ENCODE measurements around the gene PDK3. TPM values are rescaled to one million over a fixed set of nuclear protein-coding genes. Genes with fewer than 3 reads are reported as not detected.

The PDK3 gene
- total RNA-seq, 6 donors from 2014 or later = 9.2 to 29.5 (median 15.0) TPM

- Histone ChIP-seq H3K4me3 (no peak overlapping the region), H3K9me3 (no peaks in the 10 kb centered on the region), H3K4me1 (peaks cover 0 to 10% (median 4%) of the 10 kb centered on the region in 4 donors), H3K36me3 (no peaks in the 10 kb centered on the region), H3K27ac (no peak overlapping the region), H3K27me3 (no peaks in the 10 kb centered on the region)
- ATAC-seq (ENCODE audit: low FRiP score in 2 of 2) = no peak
- 47 to 73% methylated on average over 3 to 5 of the region's 5 CpGs for WGBS, 2 donors
- TF ChIP-seq POLR2AphosphoS5 (IDR thresholded peaks at IDR 0.05) = no peak
- TF ChIP-seq EP300 (IDR thresholded peaks at IDR 0.05) = no peak
- TF ChIP-seq, protein P1, sequence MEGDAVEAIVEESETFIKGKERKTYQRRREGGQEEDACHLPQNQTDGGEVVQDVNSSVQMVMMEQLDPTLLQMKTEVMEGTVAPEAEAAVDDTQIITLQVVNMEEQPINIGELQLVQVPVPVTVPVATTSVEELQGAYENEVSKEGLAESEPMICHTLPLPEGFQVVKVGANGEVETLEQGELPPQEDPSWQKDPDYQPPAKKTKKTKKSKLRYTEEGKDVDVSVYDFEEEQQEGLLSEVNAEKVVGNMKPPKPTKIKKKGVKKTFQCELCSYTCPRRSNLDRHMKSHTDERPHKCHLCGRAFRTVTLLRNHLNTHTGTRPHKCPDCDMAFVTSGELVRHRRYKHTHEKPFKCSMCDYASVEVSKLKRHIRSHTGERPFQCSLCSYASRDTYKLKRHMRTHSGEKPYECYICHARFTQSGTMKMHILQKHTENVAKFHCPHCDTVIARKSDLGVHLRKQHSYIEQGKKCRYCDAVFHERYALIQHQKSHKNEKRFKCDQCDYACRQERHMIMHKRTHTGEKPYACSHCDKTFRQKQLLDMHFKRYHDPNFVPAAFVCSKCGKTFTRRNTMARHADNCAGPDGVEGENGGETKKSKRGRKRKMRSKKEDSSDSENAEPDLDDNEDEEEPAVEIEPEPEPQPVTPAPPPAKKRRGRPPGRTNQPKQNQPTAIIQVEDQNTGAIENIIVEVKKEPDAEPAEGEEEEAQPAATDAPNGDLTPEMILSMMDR (IDR thresholded peaks at IDR 0.05) = peak in 3 of 6 experiments; percentile 15 to 32 (median 22)
- DNase-seq = no peak
Observed at GRCh38 chrX:24498181-24498580, 33.1 kb downstream of the PDK3 start.

- peaks cover 0 to 8% (median 3%) of the 10 kb centered on the region in 4 donors for H3K4me1 ChIP-seq
- no peaks in the 10 kb centered on the region for H3K27me3 ChIP-seq
- no peaks in the 10 kb centered on the region for H3K36me3 ChIP-seq
- DNase-seq = no peak
- no peak overlapping the region for H3K4me3 ChIP-seq
- no peak overlapping the region for H3K27ac ChIP-seq
- H3K9me3 ChIP-seq = no peaks in the 10 kb centered on the region
- no peak for ATAC-seq (ENCODE audit: low FRiP score in 2 of 2)
- TF ChIP-seq, protein P1 (IDR thresholded peaks at IDR 0.05) = peak in 5 of 6 experiments; percentile 41 to 65 (median 59)
- TF ChIP-seq EP300 (IDR thresholded peaks at IDR 0.05) (no peak), POLR2AphosphoS5 (IDR thresholded peaks at IDR 0.05) (no peak), POLR2A (IDR thresholded peaks at IDR 0.05) (no peak)
- WGBS, 2 donors = 24 to 32% methylated on average over 2 of the region's 2 CpGs
Observed at GRCh38 chrX:24498975-24499374, 33.9 kb downstream of the PDK3 start.

DNA sequence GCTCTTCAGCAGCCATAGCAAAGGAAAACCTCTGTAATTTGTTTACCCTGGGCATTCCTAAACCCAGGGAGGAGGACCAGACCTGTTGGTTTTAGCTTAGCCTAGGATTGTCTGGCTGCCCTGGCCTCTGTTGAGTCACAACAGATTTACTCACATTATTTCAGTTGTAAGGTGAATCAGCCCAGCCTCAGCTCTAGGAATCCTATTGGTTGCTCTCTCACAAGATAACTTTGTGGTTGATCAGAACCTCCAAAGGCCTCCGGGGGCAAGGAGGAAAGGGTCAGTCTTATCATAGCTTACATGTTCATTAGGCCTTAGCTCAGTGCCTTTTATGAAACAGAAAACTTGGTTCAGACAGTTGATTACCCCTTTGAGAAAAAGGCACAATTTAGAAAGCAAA is 41.0 kb downstream of the PDK3 start:
- Histone ChIP-seq H3K36me3 (peaks cover 0 to 5% (median 0%) of the 10 kb centered on the region in 4 donors), H3K9me3 (no peaks in the 10 kb centered on the region), H3K27me3 (no peaks in the 10 kb centered on the region), H3K4me3 (no peak overlapping the region), H3K27ac (no peak overlapping the region), H3K4me1 (no peaks in the 10 kb centered on the region)
- DNase-seq (no peak), ATAC-seq (ENCODE audit: low FRiP score in 2 of 2) (no peak)
- TF ChIP-seq, protein P1 (IDR thresholded peaks at IDR 0.05) = no peak
- TF ChIP-seq POLR2A (IDR thresholded peaks at IDR 0.05) = no peak
- TF ChIP-seq EP300 (IDR thresholded peaks at IDR 0.05) = no peak
- no peak for TF ChIP-seq POLR2AphosphoS5 (IDR thresholded peaks at IDR 0.05)
- 50 to 61% methylated on average over 1 of the region's 1 CpG for WGBS, 2 donors

- 91 to 93% methylated on average over 8 of the region's 8 CpGs for WGBS, 2 donors
- no peak overlapping the region for H3K27ac ChIP-seq
- H3K36me3 ChIP-seq = peaks cover 0 to 5% (median 0%) of the 10 kb centered on the region in 4 donors
- H3K9me3 ChIP-seq = no peaks in the 10 kb centered on the region
- no peak for TF ChIP-seq POLR2AphosphoS5 (IDR thresholded peaks at IDR 0.05)
- no peak for TF ChIP-seq POLR2A (IDR thresholded peaks at IDR 0.05)
- TF ChIP-seq EP300 (IDR thresholded peaks at IDR 0.05) = no peak
- TF ChIP-seq, protein P1 (IDR thresholded peaks at IDR 0.05) = no peak
- no peak overlapping the region for H3K4me3 ChIP-seq
- no peak for DNase-seq
- H3K4me1 ChIP-seq = no peaks in the 10 kb centered on the region
- H3K27me3 ChIP-seq = no peaks in the 10 kb centered on the region
- ATAC-seq (ENCODE audit: low FRiP score in 2 of 2) = no peak
Observed at GRCh38 chrX:24508375-24508774, 43.3 kb downstream of the PDK3 start.

DNA sequence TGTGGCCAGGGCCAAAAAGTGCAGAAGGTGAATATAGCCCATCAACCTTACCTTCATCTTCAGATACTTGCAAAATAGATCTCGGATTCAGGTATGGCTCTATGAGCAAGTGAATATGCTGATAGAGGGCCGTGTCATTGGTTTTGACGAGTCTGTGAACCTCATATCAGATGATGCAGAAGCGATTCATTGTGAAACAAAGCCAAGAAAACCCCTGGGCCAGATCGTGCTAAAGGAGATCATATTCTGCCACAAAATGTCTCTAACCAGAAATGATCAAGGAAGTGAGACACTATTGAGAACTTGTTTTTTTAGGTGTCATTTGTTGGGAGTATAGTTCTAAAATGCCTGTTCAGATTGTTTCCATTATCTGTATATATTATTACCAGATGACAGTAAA is 48.3 kb downstream of the PDK3 start:
- no peaks in the 10 kb centered on the region for H3K36me3 ChIP-seq
- no peaks in the 10 kb centered on the region for H3K27me3 ChIP-seq
- no peak overlapping the region for H3K27ac ChIP-seq
- H3K4me3 ChIP-seq = no peak overlapping the region
- WGBS, 2 donors = 76 to 80% methylated on average over 1 to 5 of the region's 5 CpGs
- DNase-seq (no peak), ATAC-seq (ENCODE audit: low FRiP score in 2 of 2) (no peak)
- H3K9me3 ChIP-seq = no peaks in the 10 kb centered on the region
- H3K4me1 ChIP-seq = no peaks in the 10 kb centered on the region
- TF ChIP-seq POLR2A (IDR thresholded peaks at IDR 0.05) = no peak
- no peak for TF ChIP-seq POLR2AphosphoS5 (IDR thresholded peaks at IDR 0.05)
- TF ChIP-seq, protein P1 (IDR thresholded peaks at IDR 0.05) = no peak
- TF ChIP-seq EP300 (IDR thresholded peaks at IDR 0.05) = no peak
